Colonic mucosa (tissue), 4 donors: Measurements from ENCODE around the gene MAPK6. TPM values are rescaled to one million over a fixed set of nuclear protein-coding genes. Genes with fewer than 3 reads are reported as not detected.

Experiments
- DNase-seq: peaks from one replicate; pipeline ENCODE4 v3.0.0-alpha.2; 2020
- H3K27ac ChIP-seq: fragments of 200-600 bp; one replicate; pipeline ENCODE4 v1.8.0; 2021
- H3K27me3 ChIP-seq: fragments of 200-600 bp; one replicate; pipeline ENCODE4 v1.8.0; 2021
- H3K36me3 ChIP-seq: fragments of 200-600 bp; one replicate; pipeline ENCODE4 v1.8.0; 2021
- H3K4me1 ChIP-seq: fragments of 200-600 bp; one replicate; pipeline ENCODE4 v1.8.0; 2021; ENCODE audit warnings: mild to moderate bottlenecking
- H3K4me3 ChIP-seq: fragments of 200-600 bp; one replicate; pipeline ENCODE4 v1.8.0; 2021
- H3K9ac ChIP-seq, 2 donors: one replicate each; pipeline ENCODE4 v1.7.0; 2013; ENCODE audit warnings: control low read depth in 2 of 2, low read depth in 2 of 2, low read length in 2 of 2
- H3K9me3 ChIP-seq: fragments of 200-600 bp; one replicate; pipeline ENCODE4 v1.8.0; 2021
- intact Hi-C: fragments of 100-400 bp; cut with DNase I; formaldehyde crosslinking; loops from one replicate; pipeline ENCODE4 v1.14.1; 2022
- total RNA-seq, 2 donors: library from RNA; stranded (reverse); fragmentation: NEBNext Ultra II Directional in 1 of 2; extraction: Animal tissue kit (Norgen Biotek cat#: 25700) in 1 of 2; gene quantifications; one replicate each; pipeline ENCODE4 v1.2.1, GENCODE V29; 2021
- TF ChIP-seq, protein P1 (sequence below): fragments of 200-600 bp; IDR thresholded peaks from one replicate; pipeline ENCODE4 v1.8.0; 2022; ENCODE audit warnings: antibody characterized with exemption, mild to moderate bottlenecking
- donor health status: healthy.
- donor health status: DM: no; HTN: no; CAD: no.
- donor health status: DM: no; HTN: no; CAD: no.

Gene MAPK6
- total RNA-seq, 2 donors from 2014 or later = 47.5 to 71.9 TPM

DNA sequence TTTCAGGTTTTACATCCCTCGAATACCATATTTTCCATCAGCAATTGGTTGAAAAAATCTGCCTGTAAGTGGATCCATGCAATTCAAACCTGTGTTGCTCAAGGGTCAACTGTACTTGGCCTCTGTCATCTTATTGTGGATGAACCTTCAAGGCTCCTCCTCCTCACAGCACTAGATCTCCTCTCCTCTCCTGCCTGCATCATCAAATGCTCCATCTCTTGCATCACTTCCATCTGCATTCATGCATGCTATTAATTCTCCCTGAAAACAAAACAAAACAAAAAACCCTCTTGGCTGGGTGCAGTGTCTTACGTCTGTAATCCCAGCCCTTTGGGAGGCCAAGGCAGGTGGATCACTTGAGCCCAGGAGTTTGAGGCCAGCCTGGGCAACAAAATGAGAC lies 83.4 kb downstream of the MAPK6 start:
- no peaks in the 10 kb centered on the region for H3K36me3 ChIP-seq

DNA sequence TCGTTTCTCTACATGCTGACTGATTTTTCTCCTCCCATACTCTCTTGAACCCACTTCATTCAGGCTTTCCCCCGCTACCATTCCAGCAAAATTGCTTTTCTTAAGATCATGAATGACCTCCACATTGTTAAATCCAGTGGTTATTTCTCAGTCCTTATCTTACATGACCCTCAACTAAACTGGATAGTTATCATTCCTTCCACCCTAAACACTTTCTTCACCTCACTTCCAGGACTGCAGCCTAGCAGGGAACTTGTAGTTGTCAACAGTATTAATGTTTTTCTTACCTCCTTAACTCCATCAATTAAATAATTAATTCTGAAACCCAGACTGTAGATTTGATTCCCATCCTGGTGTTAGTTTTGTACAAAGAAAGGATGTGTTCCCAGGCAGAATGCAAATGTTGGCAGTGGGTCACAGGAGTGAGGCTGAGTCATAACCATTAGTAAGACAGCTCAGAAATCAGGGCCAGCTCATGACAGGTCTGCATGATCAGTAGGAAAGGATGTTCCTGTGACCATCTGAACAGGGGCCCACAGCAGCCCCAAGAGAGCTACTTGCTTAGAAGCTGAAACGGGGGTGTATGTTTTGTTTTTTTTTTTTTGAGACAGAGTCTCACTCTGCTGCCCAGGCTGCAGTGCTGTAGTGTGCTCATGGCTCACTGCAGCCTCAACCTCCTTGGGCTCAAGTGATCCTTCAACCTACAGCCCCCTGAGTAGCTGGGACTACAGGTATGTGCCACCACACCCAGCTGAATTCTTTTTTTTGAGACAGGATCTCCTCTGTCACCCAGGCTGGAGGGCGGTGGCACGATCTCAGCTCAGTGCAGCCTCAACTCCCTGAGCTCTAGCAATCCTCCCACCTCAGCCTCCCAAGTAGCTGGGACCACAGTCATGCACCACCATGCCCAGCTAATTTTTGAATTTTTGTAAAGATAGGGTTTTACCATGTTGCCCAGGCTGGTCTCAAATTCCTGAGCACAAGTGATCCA lies 84.5 kb downstream of the MAPK6 start:
- no peaks in the 10 kb centered on the region for H3K36me3 ChIP-seq
- H3K9ac ChIP-seq = no peak overlapping the region
- DNase-seq = no peak
- H3K9me3 ChIP-seq = no peaks in the 10 kb centered on the region
- no peak overlapping the region for H3K27ac ChIP-seq
- no peaks in the 10 kb centered on the region for H3K4me1 ChIP-seq
- TF ChIP-seq, protein P1, sequence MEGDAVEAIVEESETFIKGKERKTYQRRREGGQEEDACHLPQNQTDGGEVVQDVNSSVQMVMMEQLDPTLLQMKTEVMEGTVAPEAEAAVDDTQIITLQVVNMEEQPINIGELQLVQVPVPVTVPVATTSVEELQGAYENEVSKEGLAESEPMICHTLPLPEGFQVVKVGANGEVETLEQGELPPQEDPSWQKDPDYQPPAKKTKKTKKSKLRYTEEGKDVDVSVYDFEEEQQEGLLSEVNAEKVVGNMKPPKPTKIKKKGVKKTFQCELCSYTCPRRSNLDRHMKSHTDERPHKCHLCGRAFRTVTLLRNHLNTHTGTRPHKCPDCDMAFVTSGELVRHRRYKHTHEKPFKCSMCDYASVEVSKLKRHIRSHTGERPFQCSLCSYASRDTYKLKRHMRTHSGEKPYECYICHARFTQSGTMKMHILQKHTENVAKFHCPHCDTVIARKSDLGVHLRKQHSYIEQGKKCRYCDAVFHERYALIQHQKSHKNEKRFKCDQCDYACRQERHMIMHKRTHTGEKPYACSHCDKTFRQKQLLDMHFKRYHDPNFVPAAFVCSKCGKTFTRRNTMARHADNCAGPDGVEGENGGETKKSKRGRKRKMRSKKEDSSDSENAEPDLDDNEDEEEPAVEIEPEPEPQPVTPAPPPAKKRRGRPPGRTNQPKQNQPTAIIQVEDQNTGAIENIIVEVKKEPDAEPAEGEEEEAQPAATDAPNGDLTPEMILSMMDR = no peak
- no peak overlapping the region for H3K4me3 ChIP-seq
- H3K27me3 ChIP-seq = no peaks in the 10 kb centered on the region
- intact Hi-C loops = no loop called here

More for the DNA sequence above, 83.4 kb downstream of the MAPK6 start:
- no peak overlapping the region for H3K9ac ChIP-seq
- no peaks in the 10 kb centered on the region for H3K27me3 ChIP-seq
- H3K27ac ChIP-seq = no peak overlapping the region
- DNase-seq = no peak
- TF ChIP-seq, protein P1 = no peak
- no peaks in the 10 kb centered on the region for H3K4me1 ChIP-seq
- intact Hi-C loops = no loop called here
- H3K9me3 ChIP-seq = no peaks in the 10 kb centered on the region
- no peak overlapping the region for H3K4me3 ChIP-seq

DNA sequence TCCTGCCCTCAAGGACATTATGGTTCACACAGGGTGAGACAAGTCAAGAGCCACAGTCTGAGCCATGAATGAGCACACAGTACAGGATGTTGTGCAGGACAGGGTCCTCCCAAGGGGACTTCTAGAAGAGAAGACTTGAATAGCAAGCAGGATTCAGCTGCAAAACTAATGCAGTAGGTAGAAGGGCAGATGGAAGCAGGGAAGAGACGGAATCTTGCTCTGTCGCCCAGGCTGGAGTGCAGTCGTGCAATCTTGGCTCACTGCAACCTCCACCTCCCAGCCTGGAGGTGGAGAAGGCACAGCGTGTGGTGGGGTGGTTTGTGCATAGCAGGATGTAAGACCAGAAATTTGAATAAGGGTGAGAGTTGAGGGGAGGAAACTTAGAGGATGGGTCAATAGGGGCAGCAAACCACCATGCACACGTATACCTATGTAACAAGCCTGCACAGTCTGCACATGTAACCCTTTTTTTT lies 85.5 kb downstream of the MAPK6 start:
- no peak for DNase-seq
- H3K9ac ChIP-seq = no peak overlapping the region
- no peaks in the 10 kb centered on the region for H3K36me3 ChIP-seq
- no peaks in the 10 kb centered on the region for H3K9me3 ChIP-seq
- H3K27ac ChIP-seq = no peak overlapping the region
- H3K4me1 ChIP-seq = no peaks in the 10 kb centered on the region
- intact Hi-C loops = no loop called here
- TF ChIP-seq, protein P1 = no peak
- no peak overlapping the region for H3K4me3 ChIP-seq
- H3K27me3 ChIP-seq = no peaks in the 10 kb centered on the region

DNA sequence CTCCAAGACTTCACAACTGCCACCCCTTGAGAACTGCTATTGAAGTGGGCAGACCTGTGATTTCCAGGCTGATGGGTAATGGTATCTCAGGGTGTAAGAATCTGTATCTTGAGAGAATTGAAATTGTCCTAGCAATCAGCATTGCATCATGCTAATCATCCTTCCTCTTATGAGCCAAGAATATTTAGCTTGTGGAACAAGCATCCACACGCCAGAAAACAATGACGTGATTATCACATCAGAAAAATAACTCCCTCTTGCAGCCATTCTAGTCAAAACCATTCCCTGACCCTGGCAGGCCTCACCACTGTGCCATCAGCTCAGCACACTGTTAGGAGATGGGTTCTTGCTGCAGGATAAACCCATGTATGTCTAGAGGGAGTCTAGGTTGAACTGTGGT lies 86.8 kb downstream of the MAPK6 start:
- Histone ChIP-seq H3K27ac (no peak overlapping the region), H3K4me1 (no peaks in the 10 kb centered on the region), H3K27me3 (no peaks in the 10 kb centered on the region), H3K9ac (no peak overlapping the region), H3K36me3 (no peaks in the 10 kb centered on the region), H3K4me3 (no peak overlapping the region), H3K9me3 (no peaks in the 10 kb centered on the region)
- intact Hi-C loops = no loop called here
- TF ChIP-seq, protein P1 = no peak
- DNase-seq = no peak

DNA sequence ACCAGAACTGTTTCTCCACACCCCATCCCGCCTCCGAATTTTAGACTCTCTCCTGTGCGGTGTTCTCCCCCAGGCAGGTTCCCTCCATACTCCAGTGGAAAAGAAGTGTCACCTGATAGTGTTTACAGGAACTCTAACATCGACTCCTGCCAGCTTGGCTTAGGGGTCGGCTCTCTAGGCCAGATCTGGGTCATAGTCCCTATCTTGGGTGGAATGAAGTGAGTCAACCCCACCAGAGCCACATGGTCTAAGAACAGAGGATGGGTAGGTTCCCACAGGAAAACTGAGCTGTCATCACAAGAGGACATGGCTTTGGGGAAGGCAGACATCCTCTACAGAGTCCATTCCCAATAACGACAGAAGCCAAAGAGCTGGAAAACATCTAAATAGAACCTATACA lies 87.6 kb downstream of the MAPK6 start:
- Histone ChIP-seq H3K36me3 (no peaks in the 10 kb centered on the region), H3K27ac (no peak overlapping the region), H3K9me3 (no peaks in the 10 kb centered on the region), H3K27me3 (no peaks in the 10 kb centered on the region), H3K4me3 (no peak overlapping the region), H3K4me1 (peaks cover under 1% of the 10 kb centered on the region), H3K9ac (no peak overlapping the region)
- no peak for DNase-seq
- intact Hi-C loops = no loop called here
- TF ChIP-seq, protein P1 = no peak
